GM10248 (cell line): ENCODE results near the gene PTK7.

ENCODE experiments used
- CTCF ChIA-PET: fragments of 300-600 bp; sonication (Branson Sonifier 250); formaldehyde crosslinking; extraction: SDS; loops from one replicate; lab custom pipeline; 2021; ENCODE audit warnings: antibody characterized with exemption; lab: Yijun Ruan, JAX
- POLR2A ChIA-PET: fragments of 350-650 bp; sonication (Branson Sonifier 250); formaldehyde crosslinking; extraction: SDS; loops from one replicate; lab custom pipeline; 2020; ENCODE audit warnings: antibody characterized with exemption; lab: Yijun Ruan, JAX
- DNase-seq: peaks from one replicate; pipeline ENCODE4 v3.0.0; 2012; ENCODE audit errors: extremely low spot score
- TF ChIP-seq, protein P1 (sequence below): IDR thresholded peaks from 2 replicates; pipeline ENCODE4 v1.5.1; 2012; ENCODE audit warnings: mild to moderate bottlenecking, low read depth; ENCODE audit errors: extremely low read depth, missing control alignments, control extremely low read depth

PTK7 gene

DNA sequence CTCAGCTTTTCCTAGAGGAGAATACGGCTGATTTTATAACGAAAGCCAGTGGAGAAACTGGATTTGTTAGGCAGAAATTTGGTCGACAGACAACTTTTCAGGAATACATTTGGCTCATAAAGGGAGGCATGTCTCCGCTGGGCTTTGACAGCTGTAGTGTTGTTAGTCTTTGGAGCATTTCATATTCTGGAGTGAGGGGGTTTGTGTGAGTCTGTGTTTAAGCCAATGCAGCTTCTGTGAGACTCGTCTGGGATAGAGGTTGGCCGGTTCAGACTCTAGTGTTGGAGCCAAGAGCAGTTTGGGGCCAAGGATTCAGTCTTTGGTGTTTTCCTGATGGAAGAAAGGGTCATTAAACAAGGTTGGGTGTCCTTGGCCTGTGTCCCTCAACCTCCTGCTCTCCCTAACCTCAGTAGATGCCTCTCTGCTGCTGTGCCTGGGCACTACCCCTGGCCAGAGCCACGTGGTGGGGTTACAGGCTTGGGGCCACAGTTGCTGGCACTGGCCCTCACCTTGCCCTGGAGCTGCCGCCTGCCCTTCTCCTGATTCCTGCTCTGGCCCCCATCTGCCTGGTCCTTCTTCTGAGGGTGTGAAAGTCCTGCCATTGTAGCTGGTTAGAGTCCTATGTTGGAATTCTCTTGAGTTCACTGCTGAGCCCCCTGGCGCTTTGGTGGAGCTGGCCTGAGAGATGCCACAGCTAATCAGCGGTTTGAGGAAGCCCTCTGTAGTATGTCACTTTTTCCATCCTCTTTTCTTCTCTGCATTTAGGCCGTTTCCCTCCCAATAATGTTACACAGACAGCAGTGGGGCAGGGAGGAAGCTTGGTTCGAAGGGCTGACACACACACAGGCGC, 6.9 kb downstream of the PTK7 start:
- TF ChIP-seq, protein P1, sequence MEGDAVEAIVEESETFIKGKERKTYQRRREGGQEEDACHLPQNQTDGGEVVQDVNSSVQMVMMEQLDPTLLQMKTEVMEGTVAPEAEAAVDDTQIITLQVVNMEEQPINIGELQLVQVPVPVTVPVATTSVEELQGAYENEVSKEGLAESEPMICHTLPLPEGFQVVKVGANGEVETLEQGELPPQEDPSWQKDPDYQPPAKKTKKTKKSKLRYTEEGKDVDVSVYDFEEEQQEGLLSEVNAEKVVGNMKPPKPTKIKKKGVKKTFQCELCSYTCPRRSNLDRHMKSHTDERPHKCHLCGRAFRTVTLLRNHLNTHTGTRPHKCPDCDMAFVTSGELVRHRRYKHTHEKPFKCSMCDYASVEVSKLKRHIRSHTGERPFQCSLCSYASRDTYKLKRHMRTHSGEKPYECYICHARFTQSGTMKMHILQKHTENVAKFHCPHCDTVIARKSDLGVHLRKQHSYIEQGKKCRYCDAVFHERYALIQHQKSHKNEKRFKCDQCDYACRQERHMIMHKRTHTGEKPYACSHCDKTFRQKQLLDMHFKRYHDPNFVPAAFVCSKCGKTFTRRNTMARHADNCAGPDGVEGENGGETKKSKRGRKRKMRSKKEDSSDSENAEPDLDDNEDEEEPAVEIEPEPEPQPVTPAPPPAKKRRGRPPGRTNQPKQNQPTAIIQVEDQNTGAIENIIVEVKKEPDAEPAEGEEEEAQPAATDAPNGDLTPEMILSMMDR = no peak
- DNase-seq = no peak
- ChIA-PET CTCF (interaction anchor here (1.1 to 1.5 kb wide), 3 partner anchors 9 to 14 kb away, joined by 3 to 4 read pairs (median 4); no protein-coding TSS in a partner anchor), POLR2A (no interaction called here)

DNA sequence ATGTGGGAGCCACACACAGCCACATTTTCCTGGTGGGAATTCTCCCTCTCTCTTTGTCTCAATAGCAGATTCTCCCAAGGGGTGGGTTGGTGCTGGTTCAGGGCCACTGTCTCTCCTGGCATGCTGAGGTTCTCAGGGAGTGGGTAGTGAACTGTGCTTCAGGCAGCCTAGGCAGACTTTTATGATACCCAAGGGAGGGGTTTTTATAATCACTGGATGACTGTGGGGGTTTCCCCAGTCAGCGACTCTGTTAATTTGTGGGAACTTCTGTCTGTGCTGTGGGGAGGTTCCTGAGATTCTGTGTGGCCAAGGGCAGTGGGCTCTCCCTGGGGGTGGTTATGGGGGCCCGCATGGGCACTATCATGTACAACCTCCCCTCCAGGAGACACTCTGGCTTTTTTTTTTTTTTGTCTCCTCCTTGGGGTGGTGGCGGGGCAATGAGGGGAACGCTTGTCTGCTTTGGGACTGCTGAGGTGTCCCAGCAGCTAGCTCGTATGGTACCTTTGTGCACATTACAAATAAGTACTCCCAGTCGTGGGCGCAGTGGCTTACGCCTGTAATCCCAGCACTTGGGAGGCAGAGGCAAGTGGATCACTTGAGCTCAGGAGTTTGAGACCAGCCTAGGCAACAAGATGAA, 10.0 kb downstream of the PTK7 start:
- TF ChIP-seq, protein P1 = no peak
- DNase-seq = peak; percentile 70
- POLR2A ChIA-PET = interaction anchor here (0.7 kb wide), 1 partner anchor 10 kb away, joined by 4 read pairs; the partner anchor contains the start of gene PTK7
- CTCF ChIA-PET = interaction anchor here (2.7 kb wide), 1 partner anchor 11 kb away, joined by 9 read pairs; no protein-coding TSS in a partner anchor

DNA sequence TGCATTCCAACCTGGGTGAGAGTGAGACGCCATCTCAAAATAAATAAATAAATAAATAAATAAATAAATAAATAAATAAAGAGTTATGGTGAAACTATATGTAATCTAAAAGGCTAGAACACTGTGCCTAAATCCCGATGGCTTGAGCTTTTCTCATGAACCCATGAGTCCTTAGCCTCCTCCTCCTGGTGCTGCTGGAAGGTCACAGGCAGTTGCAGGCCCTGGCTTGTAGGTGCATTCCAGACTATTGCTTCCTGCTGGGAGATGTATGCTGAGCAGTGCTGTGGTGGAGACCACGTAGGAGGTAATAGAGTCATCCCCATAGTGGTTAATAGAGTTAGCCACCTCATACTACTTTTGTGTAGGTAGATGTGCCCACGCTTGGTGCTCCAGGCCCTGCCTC, 12.5 kb downstream of the PTK7 start:
- no peak for DNase-seq
- POLR2A ChIA-PET = no interaction called here
- TF ChIP-seq, protein P1 = no peak
- CTCF ChIA-PET = interaction anchor here (1.3 to 2.7 kb wide), 2 partner anchors 8 to 55 kb away, joined by 3 to 9 read pairs; no protein-coding TSS in a partner anchor

DNA sequence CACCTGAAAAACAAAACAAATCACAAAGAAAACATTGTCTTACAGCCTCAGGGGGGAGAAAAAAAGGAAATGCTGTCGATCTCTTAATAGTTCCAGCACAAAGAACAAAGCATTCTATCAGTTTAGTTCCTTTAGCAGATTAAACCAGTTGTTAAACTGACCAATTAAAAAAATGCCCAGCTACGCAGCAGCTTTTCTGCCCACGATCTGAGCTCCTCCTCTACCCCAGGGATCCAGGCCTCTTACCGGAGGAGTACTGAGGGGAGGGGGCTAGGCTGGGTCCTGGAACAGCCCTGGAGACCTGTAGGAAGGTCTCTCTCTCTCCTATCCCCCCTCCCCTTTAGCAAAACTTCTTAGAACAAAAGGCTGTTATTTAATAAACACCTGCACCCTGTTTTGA, 13.4 kb downstream of the PTK7 start:
- ChIA-PET POLR2A (no interaction called here), CTCF (interaction anchor here (1.3 kb wide), 1 partner anchor 54 kb away, joined by 3 read pairs; no protein-coding TSS in a partner anchor)
- TF ChIP-seq, protein P1 = no peak
- DNase-seq = no peak

DNA sequence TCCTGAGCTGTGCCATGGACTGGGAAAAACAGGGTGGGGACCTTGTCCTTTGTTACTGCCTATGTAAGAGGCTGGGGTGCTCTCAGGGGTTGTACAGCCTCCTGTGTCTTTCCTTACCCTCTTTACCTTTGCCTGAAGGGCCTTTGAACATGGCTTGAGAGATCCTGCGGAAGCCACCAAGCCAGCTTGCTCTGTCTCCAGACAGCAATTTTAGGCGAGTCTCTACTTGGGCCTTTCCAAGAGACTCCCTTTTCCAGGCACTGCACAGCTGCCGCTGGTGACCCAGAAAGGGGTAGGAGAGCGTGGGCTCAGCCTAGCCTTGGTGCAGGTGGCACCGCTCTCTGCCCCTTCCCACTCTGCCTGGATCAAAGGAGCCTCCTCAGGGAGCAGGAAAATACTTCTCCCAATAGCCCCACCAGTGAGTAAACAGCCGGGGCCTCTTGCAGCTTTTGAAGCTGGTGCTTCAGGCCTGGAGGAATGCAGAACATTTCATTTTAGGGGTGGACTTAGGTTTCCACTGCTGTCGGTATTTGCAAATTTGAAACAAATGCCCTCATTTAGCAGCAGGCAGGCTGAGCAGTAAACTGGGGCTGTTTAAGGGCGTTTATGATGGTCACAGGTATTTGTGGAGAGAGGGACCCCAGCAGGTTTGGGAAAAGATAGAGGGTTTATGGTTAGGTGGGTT, 13.9 kb downstream of the PTK7 start:
- no peak for DNase-seq
- TF ChIP-seq, protein P1 = no peak
- POLR2A ChIA-PET = no interaction called here
- CTCF ChIA-PET = interaction anchor here (1.3 kb wide), 1 partner anchor 54 kb away, joined by 3 read pairs; no protein-coding TSS in a partner anchor

DNA sequence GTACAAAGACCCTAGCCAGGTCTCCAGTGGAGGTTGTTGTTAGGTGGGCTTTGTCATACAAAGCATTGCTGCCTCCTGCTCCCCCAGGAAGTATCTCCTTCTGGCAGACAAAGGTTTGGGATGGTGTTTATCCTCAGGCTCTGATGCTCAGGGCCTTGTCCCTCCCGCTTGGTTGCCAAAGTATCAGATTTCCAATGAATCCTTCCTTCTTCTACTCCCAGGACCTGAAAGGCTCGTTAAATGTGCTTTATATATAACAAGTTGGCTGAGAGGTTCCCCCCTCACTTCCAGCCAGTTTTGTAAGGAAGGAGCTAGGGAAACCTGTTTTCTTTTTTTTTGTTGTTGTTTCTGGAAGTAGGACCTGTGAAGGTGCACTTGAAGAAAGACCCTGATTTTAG, 14.4 kb downstream of the PTK7 start:
- TF ChIP-seq, protein P1 = no peak
- CTCF ChIA-PET = no interaction called here
- POLR2A ChIA-PET = interaction anchor here (0.6 kb wide), 2 partner anchors 11 to 387 kb away, joined by 3 to 5 read pairs; no protein-coding TSS in a partner anchor
- no peak for DNase-seq
